HEK293 (cell line): ENCODE results near the gene CRYBB3.
"Not testable (repeated sequence)": the region's sequence is repeated elsewhere in the genome, so short reads cannot be mapped to it uniquely, and the experiment has no call there.

Experiments used
- CTCF ChIA-PET: fragments of 350-600 bp; formaldehyde crosslinking; extraction: SDS; loops from one replicate; lab custom pipeline; 2021; ENCODE audit warnings: antibody characterized with exemption; lab: Yijun Ruan, JAX
- POLR2A ChIA-PET: fragments of 300-600 bp; formaldehyde crosslinking; extraction: SDS; loops from one replicate; lab custom pipeline; 2020; ENCODE audit warnings: antibody characterized with exemption, inconsistent platforms; lab: Yijun Ruan, JAX
- H3K27ac ChIP-seq: fragments of 200-500 bp; sonication (Bioruptor generic); 2 replicates; pipeline ENCODE4 v1.5.1; 2014; ENCODE audit warnings: low read depth, low read length, control low read depth, inconsistent platforms; ENCODE audit errors: extremely low read depth
- H3K36me3 ChIP-seq, 2 experiments: fragments of 200-500 bp in 1 of 2; sonication (Bioruptor generic) in 1 of 2; 1 replicate in 1 of 2; 2 replicates in 1 of 2; pipeline ENCODE4 v1.5.1; 2014 to 2017; ENCODE audit warnings: inconsistent platforms in 2 of 2, low read length in 2 of 2; ENCODE audit not compliant: control insufficient read depth in 2 of 2, insufficient read depth in 1 of 2
- H3K4me1 ChIP-seq: fragments of 200-500 bp; sonication (Bioruptor generic); 2 replicates; pipeline ENCODE4 v1.5.1; 2014; ENCODE audit warnings: mild to moderate bottlenecking, low read length, inconsistent platforms; ENCODE audit not compliant: control insufficient read depth, insufficient read depth
- H3K4me3 ChIP-seq: 2 replicates; pipeline ENCODE4 v1.5.1; 2011; ENCODE audit warnings: low read depth, mild to moderate bottlenecking, control low read depth, low read length, moderate library complexity
- H3K9me3 ChIP-seq: fragments of 200-500 bp; sonication (Bioruptor generic); 2 replicates; pipeline ENCODE4 v1.5.1; 2014; ENCODE audit warnings: low read depth, low read length, inconsistent platforms; ENCODE audit not compliant: control insufficient read depth, insufficient read depth
- IKZF3 ChIP-seq: fragments of 450-650 bp; IDR thresholded peaks from 2 replicates; pipeline ENCODE4 v1.5.0; 2018; ENCODE audit warnings: missing biosample characterization, mild to moderate bottlenecking, missing genetic modification characterization, moderate library complexity
- ZBTB8A ChIP-seq: fragments of 450-650 bp; formaldehyde crosslinking; IDR thresholded peaks from 2 replicates; pipeline ENCODE4 v1.5.1; 2016; ENCODE audit warnings: missing biosample characterization, missing genetic modification characterization
- ZNF132 ChIP-seq: fragments of 450-650 bp; formaldehyde crosslinking; IDR thresholded peaks from 2 replicates; pipeline ENCODE4 v1.5.1; 2017; ENCODE audit warnings: missing biosample characterization, missing genetic modification characterization, borderline replicate concordance
- ZNF311 ChIP-seq: fragments of 450-650 bp; formaldehyde crosslinking; IDR thresholded peaks from 2 replicates; pipeline ENCODE4 v1.5.1; 2017; ENCODE audit warnings: missing biosample characterization, missing genetic modification characterization, borderline replicate concordance
- ZNF335 ChIP-seq: fragments of 450-650 bp; formaldehyde crosslinking; conservative IDR thresholded peaks from 2 replicates; pipeline ENCODE4 v1.5.1; 2016; ENCODE audit warnings: missing biosample characterization, missing genetic modification characterization
- ZNF350 ChIP-seq: fragments of 450-650 bp; formaldehyde crosslinking; IDR thresholded peaks from 2 replicates; pipeline ENCODE4 v1.5.0; 2017; ENCODE audit warnings: missing biosample characterization, mild to moderate bottlenecking, missing genetic modification characterization
- ZNF561 ChIP-seq: fragments of 450-650 bp; IDR thresholded peaks from 2 replicates; pipeline ENCODE4 v1.5.1; 2018; ENCODE audit warnings: missing biosample characterization, missing genetic modification characterization, borderline replicate concordance
- ZNF664 ChIP-seq: fragments of 450-650 bp; formaldehyde crosslinking; IDR thresholded peaks from 2 replicates; pipeline ENCODE4 v1.5.1; 2016; ENCODE audit warnings: missing biosample characterization, missing genetic modification characterization
- ZNF747 ChIP-seq: fragments of 450-650 bp; formaldehyde crosslinking; IDR thresholded peaks from 2 replicates; pipeline ENCODE4 v1.5.1; 2016; ENCODE audit warnings: missing biosample characterization, missing genetic modification characterization
- ZNF776 ChIP-seq: fragments of 450-650 bp; formaldehyde crosslinking; IDR thresholded peaks from 2 replicates; pipeline ENCODE4 v1.5.0; 2017; ENCODE audit warnings: missing biosample characterization, missing genetic modification characterization, borderline replicate concordance
- ZNF830 ChIP-seq: fragments of 450-650 bp; IDR thresholded peaks from 2 replicates; pipeline ENCODE4 v1.5.0; 2018; ENCODE audit warnings: missing biosample characterization, missing genetic modification characterization, low read depth, mild to moderate bottlenecking, moderate library complexity
- ZSCAN16 ChIP-seq: fragments of 450-650 bp; formaldehyde crosslinking; IDR thresholded peaks from 2 replicates; pipeline ENCODE4 v1.5.1; 2016; ENCODE audit warnings: missing biosample characterization, missing genetic modification characterization
- TF ChIP-seq, protein P1 (sequence below): fragments of 450-650 bp; formaldehyde crosslinking; IDR thresholded peaks from 2 replicates; pipeline ENCODE4 v1.5.1; 2016; ENCODE audit warnings: missing biosample characterization, missing genetic modification characterization
- TF ChIP-seq, protein P2 (sequence below): fragments of 450-650 bp; formaldehyde crosslinking; IDR thresholded peaks from 2 replicates; pipeline ENCODE4 v1.5.1; 2016; ENCODE audit warnings: missing biosample characterization, missing genetic modification characterization
- TF ChIP-seq, protein P3 (sequence below): fragments of 450-650 bp; formaldehyde crosslinking; IDR thresholded peaks from 2 replicates; pipeline ENCODE4 v1.5.1; 2016; ENCODE audit warnings: missing biosample characterization, missing genetic modification characterization
- TF ChIP-seq, protein P4 (sequence below): sonication (generic); formaldehyde crosslinking; IDR thresholded peaks from 2 replicates; pipeline ENCODE4 v1.8.1; 2022; ENCODE audit warnings: mild to moderate bottlenecking, moderate library complexity, missing genetic modification reagents

CRYBB3 gene

DNA sequence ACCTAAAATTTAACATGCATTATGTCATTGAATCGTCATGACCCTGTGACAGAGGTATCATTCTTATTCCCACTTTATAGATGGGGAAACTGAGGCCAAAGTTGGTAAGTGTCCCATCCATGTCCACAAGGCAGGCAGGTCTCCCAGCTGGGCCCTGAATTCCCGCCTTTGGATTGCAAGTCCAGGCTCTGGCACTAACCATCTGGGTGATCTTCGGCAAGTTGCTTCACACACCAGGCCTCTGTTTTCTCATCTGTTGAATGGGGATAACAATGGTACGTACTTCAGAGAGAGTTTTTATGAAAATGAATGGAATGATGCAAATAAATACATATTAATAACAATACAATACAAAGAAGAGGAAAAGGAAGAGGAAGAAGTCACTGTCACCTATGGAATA lies 3.4 kb downstream of the CRYBB3 start:
- no peaks in the 10 kb centered on the region for H3K9me3 ChIP-seq
- no peaks in the 10 kb centered on the region for H3K4me1 ChIP-seq
- H3K4me3 ChIP-seq: no peak overlapping the region
- no peak for TF ChIP-seq ZNF830 (tag by site-specific recombination)
- TF ChIP-seq ZBTB8A (tag by site-specific recombination): no peak
- TF ChIP-seq, protein P1, sequence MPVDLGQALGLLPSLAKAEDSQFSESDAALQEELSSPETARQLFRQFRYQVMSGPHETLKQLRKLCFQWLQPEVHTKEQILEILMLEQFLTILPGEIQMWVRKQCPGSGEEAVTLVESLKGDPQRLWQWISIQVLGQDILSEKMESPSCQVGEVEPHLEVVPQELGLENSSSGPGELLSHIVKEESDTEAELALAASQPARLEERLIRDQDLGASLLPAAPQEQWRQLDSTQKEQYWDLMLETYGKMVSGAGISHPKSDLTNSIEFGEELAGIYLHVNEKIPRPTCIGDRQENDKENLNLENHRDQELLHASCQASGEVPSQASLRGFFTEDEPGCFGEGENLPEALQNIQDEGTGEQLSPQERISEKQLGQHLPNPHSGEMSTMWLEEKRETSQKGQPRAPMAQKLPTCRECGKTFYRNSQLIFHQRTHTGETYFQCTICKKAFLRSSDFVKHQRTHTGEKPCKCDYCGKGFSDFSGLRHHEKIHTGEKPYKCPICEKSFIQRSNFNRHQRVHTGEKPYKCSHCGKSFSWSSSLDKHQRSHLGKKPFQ (tag by site-specific recombination): no peak
- TF ChIP-seq ZNF132 (tag by site-specific recombination): no peak
- no peak for TF ChIP-seq ZNF350
- TF ChIP-seq, protein P2, sequence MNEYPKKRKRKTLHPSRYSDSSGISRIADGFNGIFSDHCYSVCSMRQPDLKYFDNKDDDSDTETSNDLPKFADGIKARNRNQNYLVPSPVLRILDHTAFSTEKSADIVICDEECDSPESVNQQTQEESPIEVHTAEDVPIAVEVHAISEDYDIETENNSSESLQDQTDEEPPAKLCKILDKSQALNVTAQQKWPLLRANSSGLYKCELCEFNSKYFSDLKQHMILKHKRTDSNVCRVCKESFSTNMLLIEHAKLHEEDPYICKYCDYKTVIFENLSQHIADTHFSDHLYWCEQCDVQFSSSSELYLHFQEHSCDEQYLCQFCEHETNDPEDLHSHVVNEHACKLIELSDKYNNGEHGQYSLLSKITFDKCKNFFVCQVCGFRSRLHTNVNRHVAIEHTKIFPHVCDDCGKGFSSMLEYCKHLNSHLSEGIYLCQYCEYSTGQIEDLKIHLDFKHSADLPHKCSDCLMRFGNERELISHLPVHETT (tag by site-specific recombination): no peak
- TF ChIP-seq ZNF776 (tag by site-specific recombination): no peak
- TF ChIP-seq IKZF3 (tag by site-specific recombination): no peak
- TF ChIP-seq, protein P3, sequence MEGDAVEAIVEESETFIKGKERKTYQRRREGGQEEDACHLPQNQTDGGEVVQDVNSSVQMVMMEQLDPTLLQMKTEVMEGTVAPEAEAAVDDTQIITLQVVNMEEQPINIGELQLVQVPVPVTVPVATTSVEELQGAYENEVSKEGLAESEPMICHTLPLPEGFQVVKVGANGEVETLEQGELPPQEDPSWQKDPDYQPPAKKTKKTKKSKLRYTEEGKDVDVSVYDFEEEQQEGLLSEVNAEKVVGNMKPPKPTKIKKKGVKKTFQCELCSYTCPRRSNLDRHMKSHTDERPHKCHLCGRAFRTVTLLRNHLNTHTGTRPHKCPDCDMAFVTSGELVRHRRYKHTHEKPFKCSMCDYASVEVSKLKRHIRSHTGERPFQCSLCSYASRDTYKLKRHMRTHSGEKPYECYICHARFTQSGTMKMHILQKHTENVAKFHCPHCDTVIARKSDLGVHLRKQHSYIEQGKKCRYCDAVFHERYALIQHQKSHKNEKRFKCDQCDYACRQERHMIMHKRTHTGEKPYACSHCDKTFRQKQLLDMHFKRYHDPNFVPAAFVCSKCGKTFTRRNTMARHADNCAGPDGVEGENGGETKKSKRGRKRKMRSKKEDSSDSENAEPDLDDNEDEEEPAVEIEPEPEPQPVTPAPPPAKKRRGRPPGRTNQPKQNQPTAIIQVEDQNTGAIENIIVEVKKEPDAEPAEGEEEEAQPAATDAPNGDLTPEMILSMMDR: no peak
- TF ChIP-seq, protein P4, sequence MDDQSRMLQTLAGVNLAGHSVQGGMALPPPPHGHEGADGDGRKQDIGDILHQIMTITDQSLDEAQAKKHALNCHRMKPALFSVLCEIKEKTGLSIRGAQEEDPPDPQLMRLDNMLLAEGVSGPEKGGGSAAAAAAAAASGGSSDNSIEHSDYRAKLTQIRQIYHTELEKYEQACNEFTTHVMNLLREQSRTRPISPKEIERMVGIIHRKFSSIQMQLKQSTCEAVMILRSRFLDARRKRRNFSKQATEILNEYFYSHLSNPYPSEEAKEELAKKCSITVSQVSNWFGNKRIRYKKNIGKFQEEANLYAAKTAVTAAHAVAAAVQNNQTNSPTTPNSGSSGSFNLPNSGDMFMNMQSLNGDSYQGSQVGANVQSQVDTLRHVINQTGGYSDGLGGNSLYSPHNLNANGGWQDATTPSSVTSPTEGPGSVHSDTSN (CRISPR knock-in tag): no peak
- no peak for TF ChIP-seq ZSCAN16 (tag by site-specific recombination)
- TF ChIP-seq ZNF747 (tag by site-specific recombination): no peak
- no peak for TF ChIP-seq ZNF311 (tag by site-specific recombination)
- no peak for TF ChIP-seq ZNF561 (tag by site-specific recombination)
- ChIA-PET CTCF (interaction anchor here (0.5 to 4.1 kb wide), 24 partner anchors 9 to 619 kb away, joined by 3 to 36 read pairs (median 6); no protein-coding TSS in a partner anchor), POLR2A (no interaction called here)
- H3K36me3 ChIP-seq: no peaks in the 10 kb centered on the region
- H3K27ac ChIP-seq: no peak overlapping the region

DNA sequence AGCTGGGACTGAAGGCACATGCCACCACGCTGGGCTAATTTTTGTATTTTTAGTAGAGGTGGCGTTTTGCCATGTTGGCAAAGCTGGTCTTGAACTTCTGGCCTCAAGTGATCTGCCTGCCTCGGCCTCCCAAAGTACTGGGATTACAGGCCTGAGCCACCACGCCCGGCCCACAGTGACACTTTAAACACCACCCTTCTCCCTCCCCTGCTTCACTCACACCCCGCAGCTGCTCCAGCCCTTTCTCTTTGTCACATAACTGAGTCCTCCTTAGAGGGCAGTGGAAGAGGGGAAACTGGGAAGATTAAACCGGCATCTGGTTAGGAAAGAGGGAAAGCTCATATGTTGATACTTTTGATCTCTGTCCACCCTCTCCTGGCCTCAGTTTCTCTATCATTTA lies 4.9 kb downstream of the CRYBB3 start:
- CTCF ChIA-PET: interaction anchor here (0.7 to 4.1 kb wide), 4 partner anchors 11 to 129 kb away, joined by 3 to 36 read pairs (median 6); no protein-coding TSS in a partner anchor
- H3K4me3 ChIP-seq, H3K27ac ChIP-seq, H3K4me1 ChIP-seq, POLR2A ChIA-PET, H3K9me3 ChIP-seq, H3K36me3 ChIP-seq: not testable (repeated sequence)

DNA sequence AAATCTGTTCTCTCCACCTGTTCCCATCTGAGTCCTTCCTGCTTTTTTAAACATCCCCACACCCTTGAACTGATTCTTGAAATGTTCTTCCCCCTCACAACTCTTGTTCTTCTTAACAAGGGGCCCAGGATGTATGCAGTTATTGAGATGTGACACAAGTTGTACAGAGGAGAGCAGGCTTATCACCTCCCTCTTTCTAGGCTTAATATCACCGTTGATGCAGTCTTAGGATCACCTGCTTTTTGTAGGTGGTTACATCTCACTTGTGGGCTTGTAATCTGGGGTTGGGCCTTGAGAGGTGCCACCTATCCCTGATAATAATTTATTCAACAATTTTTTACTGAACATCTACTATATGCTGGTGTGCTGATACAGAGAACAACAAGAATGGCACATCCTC lies 6.2 kb downstream of the CRYBB3 start:
- H3K36me3 ChIP-seq: no peaks in the 10 kb centered on the region
- no peaks in the 10 kb centered on the region for H3K4me1 ChIP-seq
- H3K4me3 ChIP-seq: no peak overlapping the region
- H3K27ac ChIP-seq: no peak overlapping the region
- POLR2A ChIA-PET: no interaction called here
- TF ChIP-seq ZNF335: no peak
- TF ChIP-seq ZNF664: 0 out of 2 replicates have a peak, but pooled peaks have one; percentile 25
- H3K9me3 ChIP-seq: no peaks in the 10 kb centered on the region
- CTCF ChIA-PET: no interaction called here
